HCT116 (cell line): ENCODE measurements around the gene LYPD6. TPM values are rescaled to one million over a fixed set of nuclear protein-coding genes. Genes with fewer than 3 reads are reported as not detected.

ENCODE experiments used
- ATAC-seq: fragments of 200-7000 bp; cut with Tn5 transposase; 2 replicates; pipeline ENCODE4 v1.9.1; 2020; ENCODE audit warnings: mild to moderate bottlenecking, moderate library complexity
- BruUV-seq: library from RNA; stranded (reverse); fragments of 400-500 nt; replicated peaks from 2 replicates; lab custom pipeline; 2021; lab: Mats Ljungman, UMichigan
- CTCF ChIA-PET: fragments of 300-600 bp; sonication (Branson Sonifier 250); formaldehyde crosslinking; loops from one replicate; lab custom pipeline; 2021; ENCODE audit warnings: antibody characterized with exemption; lab: Charles Lee
- POLR2A ChIA-PET: fragments of 300-600, 350-600 bp; sonication (Branson Sonifier 250); formaldehyde crosslinking; loops from one replicate; lab custom pipeline; 2021; ENCODE audit warnings: antibody characterized with exemption; lab: Charles Lee
- RAD21 ChIA-PET, 2 experiments: fragments of 300-600 bp; sonication (Branson Sonifier 250); formaldehyde crosslinking; loops; one replicate each; lab custom pipeline; 2023; ENCODE audit warnings: low total read pairs in 2 of 2; ENCODE audit not compliant: uncharacterized antibody in 2 of 2, unreplicated experiment in 2 of 2, low non-redundant PET in 1 of 2; lab: Charles Lee
- DNase-seq: peaks from one replicate; pipeline ENCODE4 v3.0.0-alpha.2; 2010; ENCODE audit warnings: low read depth, low spot score
- H2AFZ ChIP-seq: fragments of 200-600 bp; shearing (Covaris generic), sonication (generic); 2 replicates; pipeline ENCODE4 v1.6.1; 2017; ENCODE audit warnings: low read depth, mixed run types, mixed read lengths, antibody characterized with exemption, low read length; ENCODE audit not compliant: poor library complexity, severe bottlenecking
- H3K27ac ChIP-seq: 2 replicates; pipeline ENCODE4 v1.5.1; 2012; ENCODE audit warnings: low read depth, low read length
- H3K27me3 ChIP-seq: fragments of 200-600 bp; sonication (generic); 2 replicates; pipeline ENCODE4 v1.6.1; 2016; ENCODE audit warnings: mixed run types, low read length, mixed read lengths; ENCODE audit not compliant: insufficient read depth
- H3K36me3 ChIP-seq, 2 experiments: fragments of 200-500 bp in 1 of 2; fragments of 200-600 bp in 1 of 2; sonication (Bioruptor generic) in 1 of 2; sonication (generic) in 1 of 2; 2 replicates each; pipeline versions ENCODE4 v1.5.1 to v1.6.1; 2014 to 2016; ENCODE audit warnings: low read length in 2 of 2, inconsistent platforms in 1 of 2, mixed read lengths in 1 of 2, mixed run types in 1 of 2; ENCODE audit not compliant: insufficient read depth in 2 of 2, control insufficient read depth in 1 of 2
- H3K4me1 ChIP-seq, 2 experiments: fragments of 200-600 bp in 1 of 2; sonication (generic) in 1 of 2; 2 replicates each; pipeline versions ENCODE4 v1.5.1 to v1.6.1; 2012 to 2017; ENCODE audit warnings: low read length in 2 of 2, inconsistent platforms in 1 of 2, mild to moderate bottlenecking in 1 of 2, mixed read lengths in 1 of 2, mixed run types in 1 of 2, moderate library complexity in 1 of 2; ENCODE audit not compliant: insufficient read depth in 2 of 2, control insufficient read depth in 1 of 2
- H3K4me2 ChIP-seq: fragments of 200-600 bp; sonication (generic); 2 replicates; pipeline ENCODE4 v1.6.1; 2017; ENCODE audit warnings: mixed run types, low read length, mixed read lengths
- H3K4me3 ChIP-seq, 2 experiments: fragments of 200-600 bp in 1 of 2; sonication (generic) in 1 of 2; replicated peaks in 1 of 2; 2 replicates each; pipeline ENCODE4 v1.5.1; 2011 to 2016; ENCODE audit warnings: low read length in 2 of 2, control low read depth in 1 of 2, low read depth in 1 of 2, mild to moderate bottlenecking in 1 of 2, mixed read lengths in 1 of 2, mixed run types in 1 of 2
- H3K79me2 ChIP-seq: fragments of 200-600 bp; sonication (generic); 2 replicates; pipeline ENCODE4 v1.6.1; 2017; ENCODE audit warnings: mild to moderate bottlenecking, mixed run types, low read length, moderate library complexity, mixed read lengths; ENCODE audit not compliant: insufficient read depth
- H3K9ac ChIP-seq: fragments of 200-600 bp; sonication (generic); 2 replicates; pipeline ENCODE4 v1.6.1; 2016; ENCODE audit warnings: low read length, mixed read lengths
- H3K9me2 ChIP-seq: fragments of 200-600 bp; sonication (generic), shearing (Covaris generic); 2 replicates; pipeline ENCODE4 v1.6.1; 2017; ENCODE audit warnings: mixed run types, mild to moderate bottlenecking, moderate library complexity; ENCODE audit not compliant: insufficient read depth
- H3K9me3 ChIP-seq, 2 experiments: fragments of 200-500 bp in 1 of 2; fragments of 200-600 bp in 1 of 2; sonication (Bioruptor generic) in 1 of 2; sonication (generic) in 1 of 2; 2 replicates each; pipeline ENCODE4 v1.6.1; 2014 to 2017; ENCODE audit warnings: low read length in 2 of 2, mixed read lengths in 2 of 2, inconsistent platforms in 1 of 2, low read depth in 1 of 2, mild to moderate bottlenecking in 1 of 2, mixed run types in 1 of 2, moderate library complexity in 1 of 2; ENCODE audit not compliant: control insufficient read depth in 1 of 2, insufficient read depth in 1 of 2
- H4K20me1 ChIP-seq: fragments of 200-600 bp; sonication (generic), shearing (Covaris generic); 2 replicates; pipeline ENCODE4 v1.6.1; 2017; ENCODE audit warnings: mixed run types, mild to moderate bottlenecking, moderate library complexity; ENCODE audit not compliant: insufficient read depth
- CEBPB ChIP-seq: IDR thresholded peaks from 2 replicates; pipeline ENCODE4 v1.6.1; 2012; ENCODE audit warnings: low read depth
- CTCF ChIP-seq, 3 experiments: fragments of 200-600 bp in 1 of 3; sonication (generic) in 1 of 3; IDR thresholded peaks in 2 of 3; conservative IDR thresholded peaks in 1 of 3; 2 replicates each; pipeline ENCODE4 v1.5.1; 2012 to 2017; ENCODE audit warnings: low read depth in 2 of 3, low read length in 2 of 3, antibody characterized with exemption in 1 of 3, borderline replicate concordance in 1 of 3, control low read depth in 1 of 3, mild to moderate bottlenecking in 1 of 3, mixed read lengths in 1 of 3, mixed run types in 1 of 3, moderate library complexity in 1 of 3; ENCODE audit not compliant: insufficient read depth in 1 of 3
- EGR1 ChIP-seq: IDR thresholded peaks from 2 replicates; pipeline ENCODE4 v1.6.1; 2012; ENCODE audit warnings: low read depth
- EZH2phosphoT487 ChIP-seq: fragments of 200-600 bp; IDR thresholded peaks from 2 replicates; pipeline ENCODE4 v1.6.1; 2018; ENCODE audit warnings: antibody characterized with exemption, borderline replicate concordance
- POLR2A ChIP-seq: IDR thresholded peaks from 2 replicates; pipeline ENCODE4 v1.7.0; 2011; ENCODE audit warnings: borderline replicate concordance; ENCODE audit not compliant: insufficient read depth, insufficient read length; ENCODE audit errors: extremely low read depth
- SIN3A ChIP-seq: IDR thresholded peaks from 2 replicates; pipeline ENCODE4 v1.6.1; 2012; ENCODE audit warnings: low read depth
- SRF ChIP-seq: IDR thresholded peaks from 2 replicates; pipeline ENCODE4 v1.6.1; 2012; ENCODE audit warnings: low read depth
- ZBTB33 ChIP-seq: IDR thresholded peaks from 2 replicates; pipeline ENCODE4 v1.6.1; 2011; ENCODE audit warnings: mild to moderate bottlenecking, low read length, moderate library complexity; ENCODE audit not compliant: insufficient replicate concordance; ENCODE audit errors: extremely low read depth
- ZFX ChIP-seq: fragments of 450-650 bp; IDR thresholded peaks from 2 replicates; pipeline ENCODE4 v1.6.1; 2017
- intact Hi-C: fragments of 100-400 bp; cut with micrococcal nuclease; formaldehyde crosslinking; loops from 2 replicates; pipeline ENCODE4 v1.10.0; 2022
- total RNA-seq: library from RNA; stranded (reverse); gene quantifications from one replicate; pipeline ENCODE4 v1.2.1, GENCODE V29; 2021; ENCODE audit not compliant: unreplicated experiment
- TF ChIP-seq, protein P1 (sequence below): IDR thresholded peaks from 2 replicates; pipeline ENCODE4 v1.6.1; 2012

Gene LYPD6
- total RNA-seq, 1 experiment from 2014 or later, result 3.0 TPM

DNA sequence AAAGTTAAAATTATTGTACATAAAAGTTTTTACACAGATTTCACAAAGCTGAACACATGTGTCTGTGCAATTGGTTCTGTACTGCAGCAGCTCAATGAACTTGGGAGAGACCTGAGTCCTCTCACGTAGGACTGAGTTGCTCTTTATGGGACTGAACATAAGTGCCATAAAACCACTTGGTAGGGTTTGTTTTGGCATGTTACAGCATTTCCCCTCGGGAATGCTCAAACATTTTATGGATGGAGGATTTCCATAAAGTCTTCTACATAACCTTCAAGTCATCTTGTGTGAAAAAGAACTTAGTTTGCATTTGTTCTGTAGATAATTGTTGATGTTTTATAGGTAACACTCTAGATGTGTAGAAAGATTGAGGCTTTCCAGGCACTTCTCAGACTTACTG is 15.9 kb downstream of the LYPD6 start (continued):
- TF ChIP-seq ZBTB33 (no peak), ZFX (no peak), CEBPB (no peak), SRF (no peak), POLR2A (no peak), SIN3A (no peak), EZH2phosphoT487 (no peak)
- TF ChIP-seq, protein P1, sequence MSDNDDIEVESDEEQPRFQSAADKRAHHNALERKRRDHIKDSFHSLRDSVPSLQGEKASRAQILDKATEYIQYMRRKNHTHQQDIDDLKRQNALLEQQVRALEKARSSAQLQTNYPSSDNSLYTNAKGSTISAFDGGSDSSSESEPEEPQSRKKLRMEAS, result no peak

DNA sequence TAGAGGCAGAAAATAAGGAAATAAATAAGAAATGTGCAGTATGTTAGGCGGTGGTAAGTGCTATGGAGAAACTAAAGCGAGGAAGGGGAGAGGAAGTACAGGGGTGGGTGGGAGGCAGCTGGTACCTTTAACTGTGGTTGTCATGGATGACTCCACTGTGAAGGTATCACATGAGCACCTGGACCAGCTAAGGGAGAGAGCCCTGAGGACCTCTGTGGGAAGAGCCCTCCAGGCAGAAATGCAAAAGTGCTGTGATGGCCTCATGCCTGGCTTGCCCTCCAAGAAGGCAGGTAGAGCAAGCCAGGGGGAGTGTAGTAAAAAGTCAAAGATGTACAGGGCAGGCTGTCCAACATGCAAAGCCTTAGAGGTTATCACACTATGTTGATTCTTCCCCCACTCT is 17.9 kb downstream of the LYPD6 start:
- BruUV-seq, result no TSS peak
- Histone ChIP-seq H4K20me1 (no peaks in the 10 kb centered on the region), H3K27me3 (no peaks in the 10 kb centered on the region), H3K27ac (no peak overlapping the region), H3K9me3 (no peaks in the 10 kb centered on the region), H2AFZ (no peak overlapping the region), H3K9ac (no peak overlapping the region), H3K9me2 (no peaks in the 10 kb centered on the region), H3K4me3 (no peak overlapping the region), H3K4me2 (no peak overlapping the region), H3K36me3 (no peaks in the 10 kb centered on the region), H3K79me2 (no peaks in the 10 kb centered on the region), H3K4me1 (no peaks in the 10 kb centered on the region)
- RAD21 ChIA-PET, result no interaction called here
- ATAC-seq, result no peak
- TF ChIP-seq EGR1 (no peak), CTCF (IDR thresholded peaks at IDR 0.05 in 2 of 3, conservative IDR thresholded peaks at IDR 0.05 in 1 of 3; ENCODE audit: borderline replicate concordance in 1 of 3, insufficient read depth in 1 of 3, low read depth in 2 of 3, low read length in 2 of 3) (no peak), EZH2phosphoT487 (no peak)
- no peak for DNase-seq
- POLR2A ChIA-PET, result no interaction called here
- intact Hi-C loops, result no loop called here
- CTCF ChIA-PET, result no interaction called here
